HG02870 (cell line): ENCODE results near the gene CCNYL1.

Experiments used
- ATAC-seq: cut with Tn5 transposase; IDR thresholded peaks from one replicate; pipeline ENCODE4 v1.9.1; 2021; ENCODE audit warnings: mild to moderate bottlenecking, moderate library complexity; ENCODE audit not compliant: unreplicated experiment

The CCNYL1 gene

DNA sequence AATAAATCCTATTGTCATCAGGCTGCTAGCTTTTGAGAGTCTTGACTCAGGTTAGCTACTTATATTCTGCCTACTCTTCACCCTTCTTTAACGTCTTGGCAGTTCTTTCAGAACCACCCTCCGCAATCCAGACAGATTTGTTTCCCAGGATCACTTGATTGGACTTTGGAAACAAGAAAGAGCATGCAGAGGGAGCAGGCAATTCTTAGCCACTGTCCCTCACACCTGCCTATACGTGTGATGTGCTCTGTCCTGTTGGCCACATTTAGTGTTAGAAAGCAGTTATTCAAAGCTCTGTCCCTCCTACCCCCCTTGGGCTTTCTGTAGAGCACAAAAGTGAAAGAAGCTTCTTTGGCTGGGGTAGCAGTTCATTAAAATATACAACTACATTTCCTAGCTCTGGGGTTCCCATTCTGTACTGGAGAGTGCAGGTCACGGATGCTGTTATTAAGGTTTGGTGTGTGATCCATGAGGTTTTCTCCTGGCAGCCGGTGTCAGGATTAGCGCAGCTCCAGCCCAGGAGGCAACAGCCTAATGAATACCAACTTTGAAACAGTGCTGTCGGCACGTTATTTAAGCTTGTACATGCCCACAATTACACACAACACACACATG is 52.0 kb downstream of the CCNYL1 start:
- no peak for ATAC-seq

DNA sequence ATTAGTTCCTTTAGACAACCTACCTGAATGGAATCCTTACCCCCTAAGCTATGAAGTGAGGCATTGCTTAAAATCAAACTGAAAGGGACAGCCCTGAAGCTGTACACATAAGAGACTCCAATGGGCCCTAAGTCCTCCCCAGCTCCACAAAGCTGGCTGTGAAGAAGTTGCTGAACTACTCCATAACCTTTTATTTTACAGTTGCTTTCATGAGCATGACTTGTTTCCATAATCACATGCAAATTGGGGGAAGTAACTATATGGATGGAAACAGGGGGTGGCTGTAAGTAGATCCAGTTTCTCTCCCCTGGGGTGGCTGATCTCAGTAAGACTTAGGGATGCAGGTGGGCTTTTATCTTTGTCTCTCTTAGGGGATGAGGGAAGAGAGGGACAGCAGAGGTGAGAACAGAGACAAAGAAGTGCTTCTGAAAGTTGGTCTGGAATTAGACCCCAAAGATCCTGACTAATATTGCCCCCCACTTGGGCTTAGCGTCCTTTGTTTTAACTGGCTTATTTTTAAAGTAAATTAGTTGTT is 52.7 kb downstream of the CCNYL1 start:
- ATAC-seq: no peak

- ATAC-seq: no peak
Measured at GRCh38 chr2:207765547-207765946, 54.1 kb downstream of the CCNYL1 start.

GRCh38 chr2:207766041-207766551 is 54.7 kb downstream of the CCNYL1 start:
- no peak for ATAC-seq

GRCh38 chr2:207766697-207767460 is 55.4 kb downstream of the CCNYL1 start:
- ATAC-seq: no peak

DNA sequence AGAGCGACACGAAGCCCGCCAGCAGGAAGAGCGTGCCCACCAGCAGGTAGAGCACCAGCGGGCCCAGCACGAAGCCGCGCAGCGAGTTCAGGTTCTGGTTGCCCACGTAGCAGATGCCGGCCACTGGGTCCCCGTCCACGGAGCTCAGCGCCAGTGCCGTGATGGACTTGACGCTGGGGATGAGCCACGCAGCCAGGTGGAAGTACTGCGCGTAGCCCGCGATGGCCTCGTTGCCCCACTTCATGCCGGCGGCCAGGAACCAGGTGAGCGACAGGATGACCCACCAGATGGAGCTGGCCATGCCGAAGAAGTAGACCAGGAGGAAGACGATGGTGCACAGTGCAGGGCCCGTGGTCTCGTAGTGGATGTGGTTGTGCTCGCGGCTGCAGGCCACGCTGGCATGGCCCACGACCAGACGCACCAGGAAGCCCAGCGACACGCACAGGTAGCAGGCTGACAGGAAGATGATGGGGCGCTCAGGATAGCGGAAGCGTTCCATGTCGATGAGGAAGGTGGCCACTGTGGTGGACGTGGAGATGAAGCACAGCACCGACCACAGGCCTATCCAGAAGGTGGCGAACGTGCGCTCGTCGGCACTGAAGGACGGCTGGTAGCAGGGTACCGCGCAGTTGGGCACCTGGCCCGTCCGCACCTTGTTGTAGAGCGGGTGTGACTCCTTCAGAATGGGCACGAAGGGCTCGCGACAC is 56.2 kb downstream of the CCNYL1 start:
- no peak for ATAC-seq

GRCh38 chr2:207768168-207768865 is 56.9 kb downstream of the CCNYL1 start:
- no peak for ATAC-seq

DNA sequence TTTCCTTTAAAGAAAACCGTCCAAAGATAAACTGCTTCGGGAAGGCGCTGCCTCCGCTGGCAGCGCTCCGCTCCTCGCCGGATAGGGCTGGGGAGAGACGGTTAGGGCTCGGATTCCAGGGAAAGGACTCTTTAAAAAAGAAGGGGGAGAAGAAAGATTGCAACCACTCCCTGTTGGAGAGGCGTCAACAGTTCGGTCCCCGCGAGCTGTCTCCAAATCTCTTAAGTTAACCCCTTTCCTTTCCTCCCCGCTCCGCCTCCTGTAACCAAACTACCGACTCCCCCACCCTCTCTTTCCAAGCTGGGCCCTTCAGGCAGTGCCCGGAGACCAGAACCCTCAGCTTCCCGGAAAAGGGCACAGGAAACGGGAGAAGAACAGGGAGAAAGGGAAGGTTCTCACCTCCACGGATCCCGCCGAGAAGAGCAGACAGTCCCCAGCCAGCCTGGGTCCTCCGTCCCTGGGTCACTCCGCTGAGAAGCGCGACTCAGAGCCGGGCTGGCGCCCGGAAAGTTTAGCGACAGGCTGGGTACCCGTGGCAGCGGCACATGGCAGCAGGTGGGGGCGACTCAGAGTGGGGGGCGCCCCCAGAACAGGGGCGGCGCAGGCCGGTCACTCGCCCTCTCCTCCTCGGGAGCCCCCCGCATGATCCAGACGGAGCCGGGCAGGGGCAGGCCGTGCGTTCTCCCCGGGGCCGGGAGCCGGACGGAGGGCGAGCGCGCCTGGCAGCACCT is 57.6 kb downstream of the CCNYL1 start:
- ATAC-seq: peak; percentile 11

GRCh38 chr2:207770602-207771404 is 59.4 kb downstream of the CCNYL1 start:
- ATAC-seq: no peak

GRCh38 chr2:207771421-207771820 is 60.0 kb downstream of the CCNYL1 start:
- no peak for ATAC-seq

- ATAC-seq: no peak
Measured at GRCh38 chr2:207772081-207772843, 60.8 kb downstream of the CCNYL1 start.

DNA sequence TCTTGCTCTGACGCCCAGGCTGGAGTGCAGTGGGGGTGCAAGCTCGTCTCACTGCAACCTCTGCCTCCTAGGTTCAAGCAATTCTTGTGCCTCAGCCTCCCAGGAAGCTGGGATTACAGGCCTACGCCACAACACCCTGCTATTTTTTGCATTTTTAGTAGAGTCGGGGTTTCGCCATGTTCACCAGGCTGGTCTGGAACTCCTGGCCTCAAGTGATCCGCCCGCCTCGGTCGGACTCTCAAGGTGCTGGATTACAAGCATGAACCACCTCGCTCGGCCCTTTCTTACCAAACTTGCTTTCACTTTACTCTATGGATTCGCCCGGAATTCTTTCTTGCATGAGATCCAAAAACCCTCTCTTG is 61.4 kb downstream of the CCNYL1 start:
- ATAC-seq: no peak

DNA sequence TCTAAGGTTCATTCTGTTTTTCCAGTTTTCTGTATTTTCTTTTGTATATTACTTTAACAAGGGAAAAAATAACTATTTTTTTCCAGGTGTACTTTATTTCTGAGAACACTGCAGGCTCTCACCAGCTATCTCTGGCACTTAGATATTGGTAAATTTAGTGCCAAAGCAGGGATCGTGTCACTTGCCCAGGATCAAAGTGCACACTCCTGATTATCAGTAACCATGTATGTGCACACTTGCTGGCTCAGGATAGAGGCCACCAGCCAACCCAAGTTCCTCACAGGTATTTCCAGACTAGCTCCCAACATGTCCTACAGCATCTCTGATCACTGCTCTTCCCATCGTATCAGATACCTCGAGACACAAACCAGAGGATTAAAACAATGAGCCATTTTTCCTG is 64.0 kb downstream of the CCNYL1 start:
- ATAC-seq: no peak

- ATAC-seq: no peak
Measured at GRCh38 chr2:207777124-207777523, 65.7 kb downstream of the CCNYL1 start.

DNA sequence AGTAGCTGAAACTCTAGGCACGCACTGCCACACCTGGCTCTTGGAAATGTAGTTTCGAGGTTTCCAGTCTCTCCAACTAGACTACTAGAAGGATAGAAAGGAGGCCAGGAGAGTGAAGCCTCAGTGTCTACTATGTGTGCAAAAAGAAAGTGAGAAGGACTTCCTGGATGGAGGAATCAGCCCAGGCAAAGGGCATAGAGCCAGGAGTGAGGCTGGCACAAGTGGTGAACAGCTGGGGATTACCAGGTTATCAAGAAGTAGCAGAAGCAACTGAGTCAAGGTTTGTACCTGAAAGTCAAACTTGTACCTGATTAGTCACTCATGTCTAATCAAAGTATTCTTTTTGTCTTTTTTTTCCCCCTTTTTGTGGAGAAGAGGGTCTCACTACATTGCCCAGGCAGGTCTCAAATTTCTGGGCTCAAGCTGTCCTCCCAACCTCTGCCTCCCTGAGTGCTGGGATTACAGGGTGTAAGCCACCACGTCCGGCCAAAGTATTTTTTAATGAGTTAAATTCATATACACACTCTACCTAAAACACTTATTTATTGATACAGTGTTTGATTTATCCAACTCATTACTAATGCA is 67.0 kb downstream of the CCNYL1 start:
- no peak for ATAC-seq

DNA sequence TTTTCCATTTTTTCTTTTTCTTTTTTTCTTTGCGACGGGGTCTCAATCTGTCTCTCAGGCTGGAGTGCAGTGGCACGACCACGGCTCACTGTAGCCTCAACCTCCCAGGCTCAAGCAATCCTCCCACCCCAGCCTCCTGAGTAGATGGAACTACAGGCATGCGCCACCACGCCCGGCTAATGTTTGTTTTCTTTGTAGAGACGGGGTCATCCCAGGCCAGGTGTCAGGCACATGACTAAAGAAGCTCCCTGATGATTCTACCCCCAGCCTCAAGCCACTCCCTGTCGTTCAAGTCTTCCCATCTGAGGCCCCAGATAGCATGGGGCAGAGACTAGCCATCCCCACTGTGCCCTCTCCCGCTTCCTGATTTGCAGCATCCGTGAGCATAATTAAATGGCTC is 68.1 kb downstream of the CCNYL1 start:
- ATAC-seq: no peak

- ATAC-seq: no peak
Measured at GRCh38 chr2:207782238-207783030, 71.0 kb downstream of the CCNYL1 start.

DNA sequence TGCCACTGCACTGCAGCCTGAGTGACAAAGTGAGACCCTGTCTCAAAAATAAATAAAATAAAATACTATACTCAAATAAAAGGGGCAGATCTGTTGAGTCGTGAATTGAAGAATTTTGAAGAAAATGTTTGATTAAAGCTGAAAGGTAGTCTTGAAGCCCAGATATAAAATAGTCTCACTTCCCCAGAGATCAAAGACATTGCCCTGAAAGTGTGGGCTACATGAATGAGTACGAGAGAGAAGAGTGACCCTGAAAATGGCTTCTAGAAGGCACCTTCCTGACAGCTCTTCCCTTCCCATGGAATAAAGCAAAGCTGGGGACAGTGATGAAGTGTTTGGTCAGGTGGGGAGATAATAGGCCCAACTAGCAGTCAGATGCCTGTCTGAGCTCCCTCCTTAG is 72.1 kb downstream of the CCNYL1 start:
- ATAC-seq: no peak
